IPS-18a (cell line): ENCODE data around the gene ATP6V1G3.
"Not testable (repeated sequence)": the region's sequence is repeated elsewhere in the genome, so short reads cannot be mapped to it uniquely, and the experiment has no call there.

Experiments
- H3K27ac ChIP-seq: one replicate; pipeline ENCODE4 v1.5.1; 2013; ENCODE audit warnings: low read length
- H3K27me3 ChIP-seq: one replicate; pipeline ENCODE4 v1.6.1; 2013; ENCODE audit warnings: mild to moderate bottlenecking, low read length; ENCODE audit not compliant: control insufficient read depth, insufficient read depth
- H3K36me3 ChIP-seq: one replicate; pipeline ENCODE4 v1.6.1; 2013; ENCODE audit warnings: low read depth, low read length; ENCODE audit not compliant: control insufficient read depth
- H3K4me1 ChIP-seq: one replicate; pipeline ENCODE4 v1.6.1; 2013; ENCODE audit warnings: low read depth, low read length; ENCODE audit not compliant: control insufficient read depth
- H3K4me3 ChIP-seq: one replicate; pipeline ENCODE4 v1.5.1; 2013; ENCODE audit warnings: low read length
- H3K9ac ChIP-seq: one replicate; pipeline ENCODE4 v1.6.1; 2013; ENCODE audit warnings: mild to moderate bottlenecking, low read length, moderate library complexity
- H3K9me3 ChIP-seq: one replicate; pipeline ENCODE4 v1.6.1; 2013; ENCODE audit warnings: low read depth, low read length; ENCODE audit not compliant: control insufficient read depth

ATP6V1G3 gene

DNA sequence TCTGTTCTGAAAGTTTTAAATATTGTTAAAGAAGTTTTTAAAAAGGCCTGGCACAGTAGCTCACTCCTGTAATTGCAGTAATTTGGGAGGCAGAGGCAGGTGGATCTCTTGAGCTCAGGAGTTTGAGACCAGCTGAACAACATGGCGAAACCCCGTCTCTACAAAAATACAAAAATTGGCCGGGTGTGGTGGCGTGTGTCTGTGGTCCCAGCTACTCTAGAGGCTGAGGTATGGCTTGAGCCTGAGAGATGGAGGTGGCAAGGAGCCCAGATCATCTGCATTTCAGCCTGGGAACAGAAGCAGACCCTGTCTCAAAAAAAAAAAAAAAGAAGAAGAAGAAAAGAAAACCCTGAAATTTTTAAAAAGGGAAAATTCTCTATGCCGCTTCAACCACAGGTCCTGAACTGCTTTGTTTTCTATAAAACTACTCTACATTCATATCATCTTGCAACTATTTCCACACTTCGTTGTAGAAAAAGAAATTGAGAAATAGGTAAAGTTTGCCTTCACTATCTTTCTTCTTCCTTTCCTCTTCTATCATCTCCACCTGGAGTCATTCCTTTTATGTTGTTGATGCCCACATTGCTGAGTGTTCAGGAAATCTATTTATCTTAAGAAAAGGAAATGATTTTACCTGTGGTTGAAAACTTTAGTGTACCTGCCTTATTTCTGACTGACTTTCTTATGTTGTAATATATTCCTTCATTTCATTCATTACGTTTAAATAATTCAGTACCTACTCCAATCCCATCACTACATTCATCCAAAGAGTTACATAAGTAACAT is 1.7 kb downstream of the ATP6V1G3 start:
- H3K9ac ChIP-seq: no peak overlapping the region
- H3K9me3 ChIP-seq: no peaks in the 10 kb centered on the region
- H3K27ac ChIP-seq: no peak overlapping the region
- no peak overlapping the region for H3K4me3 ChIP-seq
- H3K4me1 ChIP-seq: peaks cover 7% of the 10 kb centered on the region
- no peaks in the 10 kb centered on the region for H3K36me3 ChIP-seq
- no peaks in the 10 kb centered on the region for H3K27me3 ChIP-seq

- H3K4me3 ChIP-seq: no peak overlapping the region
- H3K9me3 ChIP-seq: no peaks in the 10 kb centered on the region
- H3K27me3 ChIP-seq: no peaks in the 10 kb centered on the region
- no peak overlapping the region for H3K9ac ChIP-seq
- H3K36me3 ChIP-seq: no peaks in the 10 kb centered on the region
- H3K27ac ChIP-seq: no peak overlapping the region
- peaks cover 7% of the 10 kb centered on the region for H3K4me1 ChIP-seq
Measured at GRCh38 chr1:198535631-198536030, 4.8 kb downstream of the ATP6V1G3 start.

GRCh38 chr1:198534548-198535418 is 5.7 kb downstream of the ATP6V1G3 start:
- H3K27me3 ChIP-seq: no peaks in the 10 kb centered on the region
- H3K9me3 ChIP-seq: no peaks in the 10 kb centered on the region
- peaks cover 7% of the 10 kb centered on the region for H3K4me1 ChIP-seq
- no peak overlapping the region for H3K27ac ChIP-seq
- H3K36me3 ChIP-seq: no peaks in the 10 kb centered on the region
- no peak overlapping the region for H3K4me3 ChIP-seq
- no peak overlapping the region for H3K9ac ChIP-seq

- Histone ChIP-seq H3K27me3 (no peaks in the 10 kb centered on the region), H3K4me1 (peaks cover 7% of the 10 kb centered on the region), H3K9ac (no peak overlapping the region), H3K36me3 (no peaks in the 10 kb centered on the region), H3K9me3 (no peaks in the 10 kb centered on the region), H3K4me3 (no peak overlapping the region), H3K27ac (no peak overlapping the region)
Measured at GRCh38 chr1:198531891-198532290, 8.6 kb downstream of the ATP6V1G3 start.

DNA sequence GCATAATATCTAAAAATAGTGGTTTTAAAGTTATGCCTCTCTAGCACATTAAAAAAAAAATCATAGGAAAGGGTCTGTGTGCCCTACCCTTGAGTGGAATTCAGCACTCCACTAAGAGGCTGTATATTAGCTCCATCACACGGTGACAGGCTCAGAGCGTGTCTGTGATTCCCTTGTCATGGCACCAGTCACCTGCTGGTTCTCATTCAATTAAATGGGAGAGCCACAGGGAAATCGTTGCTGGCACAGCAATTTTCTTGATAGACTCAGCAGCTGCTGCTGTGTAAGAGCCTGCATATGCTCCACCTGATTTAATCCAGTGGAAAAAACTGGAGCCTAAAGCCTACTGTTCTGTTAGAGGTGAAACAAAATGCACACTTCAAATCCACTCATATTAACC is 9.5 kb downstream of the ATP6V1G3 start:
- Histone ChIP-seq H3K9ac (no peak overlapping the region), H3K27ac (no peak overlapping the region), H3K36me3 (no peaks in the 10 kb centered on the region), H3K9me3 (no peaks in the 10 kb centered on the region), H3K27me3 (no peaks in the 10 kb centered on the region), H3K4me3 (no peak overlapping the region), H3K4me1 (peaks cover 7% of the 10 kb centered on the region)

DNA sequence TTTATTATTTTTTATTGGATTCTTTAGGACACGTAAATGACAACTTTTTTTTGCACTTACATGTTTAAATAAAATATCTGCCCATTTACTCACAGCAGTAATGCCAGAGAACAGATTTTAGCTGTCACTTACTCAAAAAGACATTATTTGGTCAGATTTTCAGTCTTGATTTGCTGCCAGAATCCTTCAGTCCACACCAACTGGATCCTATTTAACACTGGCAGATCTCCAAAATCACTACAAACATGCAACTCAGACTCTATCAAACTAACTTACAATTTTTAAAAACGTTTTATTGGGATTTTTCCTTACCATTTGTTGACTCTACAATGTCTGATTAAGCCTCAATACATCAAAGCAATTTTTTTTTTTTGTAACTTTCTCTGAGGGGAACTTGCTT is 11.1 kb downstream of the ATP6V1G3 start:
- Histone ChIP-seq H3K4me3 (no peak overlapping the region), H3K27me3 (no peaks in the 10 kb centered on the region), H3K4me1 (peaks cover 3% of the 10 kb centered on the region), H3K9me3 (no peaks in the 10 kb centered on the region), H3K36me3 (no peaks in the 10 kb centered on the region), H3K9ac (no peak overlapping the region), H3K27ac (no peak overlapping the region)

GRCh38 chr1:198528364-198528763 is 12.1 kb downstream of the ATP6V1G3 start:
- Histone ChIP-seq H3K4me1 (peaks cover 3% of the 10 kb centered on the region), H3K9me3 (no peaks in the 10 kb centered on the region), H3K27ac (no peak overlapping the region), H3K4me3 (no peak overlapping the region), H3K36me3 (no peaks in the 10 kb centered on the region), H3K27me3 (no peaks in the 10 kb centered on the region), H3K9ac (no peak overlapping the region)

DNA sequence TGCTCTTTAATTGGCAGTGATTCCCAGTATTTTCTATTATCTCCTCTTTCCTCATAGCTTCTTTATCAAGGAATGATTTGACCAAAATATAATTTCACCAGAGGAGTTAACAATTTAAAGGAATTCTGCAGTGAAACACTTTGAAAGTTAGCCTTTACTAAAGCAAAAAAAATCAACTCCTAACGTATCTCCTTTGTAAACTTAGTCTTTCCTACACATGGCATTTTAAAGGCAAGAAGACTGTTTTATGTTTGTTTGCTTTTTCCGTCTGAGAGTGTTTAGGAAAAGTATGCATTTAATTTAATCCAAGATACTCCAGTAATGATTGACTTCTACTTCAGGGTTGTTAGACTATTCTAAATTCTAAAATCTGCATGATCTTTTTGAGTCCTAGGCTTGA is 15.9 kb downstream of the ATP6V1G3 start:
- H3K27me3 ChIP-seq: no peaks in the 10 kb centered on the region
- no peak overlapping the region for H3K9ac ChIP-seq
- no peak overlapping the region for H3K27ac ChIP-seq
- no peaks in the 10 kb centered on the region for H3K9me3 ChIP-seq
- H3K4me3 ChIP-seq: no peak overlapping the region
- no peaks in the 10 kb centered on the region for H3K36me3 ChIP-seq
- peaks cover 22% of the 10 kb centered on the region for H3K4me1 ChIP-seq

- not testable (repeated sequence) for H3K9ac ChIP-seq, H3K9me3 ChIP-seq, H3K36me3 ChIP-seq, H3K27me3 ChIP-seq, H3K4me3 ChIP-seq, H3K27ac ChIP-seq
- peaks cover 24% of the 10 kb centered on the region for H3K4me1 ChIP-seq
Measured at GRCh38 chr1:198524127-198524526, 16.4 kb downstream of the ATP6V1G3 start.

DNA sequence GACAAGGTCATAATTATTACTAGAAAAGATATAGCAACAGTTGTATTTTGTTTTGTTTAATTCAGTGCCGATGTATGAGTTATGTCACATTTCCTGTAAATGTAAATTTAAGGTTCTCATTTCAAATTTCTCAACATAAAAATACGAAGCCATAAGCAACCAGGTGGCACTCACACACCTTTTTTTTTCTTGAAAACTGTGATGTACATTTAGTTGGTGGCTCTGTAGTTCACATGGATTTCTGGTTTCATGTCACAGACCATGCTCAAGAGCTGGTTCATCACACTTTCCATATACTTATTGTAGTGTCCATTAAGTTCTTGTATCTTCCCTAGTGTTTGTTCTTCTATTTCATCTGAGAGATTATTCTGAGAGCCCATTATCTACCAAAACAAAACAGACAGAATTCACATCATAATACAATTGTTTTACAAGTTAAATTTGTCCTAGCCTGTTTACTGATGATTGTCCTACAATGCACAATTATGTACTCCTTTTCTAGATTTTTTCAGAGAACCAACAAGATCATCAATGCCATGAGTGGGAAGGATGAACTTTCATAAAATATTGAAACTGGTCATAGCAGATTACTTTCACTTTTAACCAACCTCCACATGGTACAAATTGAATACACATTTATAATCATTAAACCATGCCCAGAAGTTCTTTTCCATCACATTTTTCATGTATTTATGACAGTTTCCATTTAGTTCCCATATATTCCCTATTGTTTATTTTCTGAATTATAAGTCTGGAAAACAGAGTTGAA is 17.1 kb downstream of the ATP6V1G3 start:
- Histone ChIP-seq H3K36me3 (no peaks in the 10 kb centered on the region), H3K27ac (no peak overlapping the region), H3K4me3 (no peak overlapping the region), H3K27me3 (no peaks in the 10 kb centered on the region), H3K4me1 (peaks cover 24% of the 10 kb centered on the region), H3K9me3 (no peaks in the 10 kb centered on the region), H3K9ac (no peak overlapping the region)

- no peaks in the 10 kb centered on the region for H3K36me3 ChIP-seq
- H3K9me3 ChIP-seq: no peaks in the 10 kb centered on the region
- peaks cover 24% of the 10 kb centered on the region for H3K4me1 ChIP-seq
- H3K4me3 ChIP-seq: peak overlapping the region; percentile 34
- no peak overlapping the region for H3K9ac ChIP-seq
- no peaks in the 10 kb centered on the region for H3K27me3 ChIP-seq
- no peak overlapping the region for H3K27ac ChIP-seq
Measured at GRCh38 chr1:198520524-198521254, 19.8 kb downstream of the ATP6V1G3 start.
